PC-9 (cell line): Measurements from ENCODE around the gene PDLIM5.

ENCODE experiments used
- CTCF ChIP-seq: fragments of 200-600 bp; sonication (generic); conservative IDR thresholded peaks from 2 replicates; pipeline ENCODE4 v1.6.1; 2017; ENCODE audit warnings: mixed run types, antibody characterized with exemption, mild to moderate bottlenecking, moderate library complexity
- EZH2 ChIP-seq: fragments of 200-600 bp; sonication (generic); IDR thresholded peaks from 2 replicates; pipeline ENCODE4 v1.8.0; 2017; ENCODE audit warnings: antibody characterized with exemption, low read depth

DNA sequence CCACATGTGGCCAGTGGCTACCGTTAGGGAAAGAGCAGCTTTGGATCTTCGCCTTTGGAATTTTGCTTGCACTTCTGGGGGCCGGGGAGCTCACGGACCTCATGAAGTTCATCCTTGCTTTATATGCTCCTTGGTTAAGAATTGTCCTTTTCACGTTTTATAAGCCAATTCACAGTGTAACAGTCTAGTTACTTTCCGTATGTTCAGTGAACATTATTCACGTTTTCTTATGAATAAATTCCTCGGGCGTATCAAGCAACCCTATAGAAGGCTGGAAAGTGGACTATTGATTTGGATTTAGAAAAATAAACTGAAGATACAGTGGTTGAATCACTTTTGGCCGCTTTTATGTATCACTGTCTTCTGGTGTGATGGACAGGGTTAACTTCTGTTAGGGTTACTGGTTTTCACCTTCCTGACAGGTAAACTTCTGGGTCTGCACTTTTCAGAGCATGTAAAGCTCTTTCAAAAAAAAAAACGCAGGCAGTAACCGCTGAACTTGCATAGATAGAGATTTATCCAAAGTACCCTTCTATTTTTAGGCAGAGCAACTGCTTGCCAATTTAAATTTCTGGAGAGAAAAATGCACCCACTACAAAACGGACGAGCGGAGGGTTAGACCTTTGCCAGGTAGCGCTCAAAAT, 569 bp upstream of the PDLIM5 start:
- TF ChIP-seq CTCF: no peak
- no peak for TF ChIP-seq EZH2
